Nephron (organoid): ENCODE results near the gene LMX1A.

Experiments
- H3K27ac Mint-ChIP-seq, 3 experiments: 2 replicates each; pipeline ENCODE4 v1.8.0; 2020; ENCODE audit warnings: mixed read lengths in 3 of 3, mild to moderate bottlenecking in 2 of 3, moderate library complexity in 1 of 3
- H3K27me3 Mint-ChIP-seq: 2 replicates; pipeline ENCODE4 v1.8.0; 2021; ENCODE audit warnings: low read depth, mild to moderate bottlenecking, moderate library complexity, mixed read lengths
- H3K36me3 Mint-ChIP-seq: 2 replicates; pipeline ENCODE4 v1.8.0; 2020; ENCODE audit warnings: low read depth, mixed read lengths
- H3K4me1 Mint-ChIP-seq: 2 replicates; pipeline ENCODE4 v1.8.0; 2020; ENCODE audit warnings: mixed read lengths
- H3K4me3 Mint-ChIP-seq, 3 experiments: 2 replicates each; pipeline ENCODE4 v1.8.0; 2020; ENCODE audit warnings: mild to moderate bottlenecking in 3 of 3, mixed read lengths in 3 of 3, moderate library complexity in 2 of 3
- H3K9me3 Mint-ChIP-seq: 2 replicates; pipeline ENCODE4 v1.8.0; 2020; ENCODE audit warnings: mixed read lengths
- TF ChIP-seq, protein P1 (sequence below), 3 experiments: fragments of 200-600 bp; sonication (generic); IDR thresholded peaks; one replicate each; pipeline ENCODE4 v1.5.0; 2021; ENCODE audit warnings: antibody characterized with exemption in 3 of 3; ENCODE audit not compliant: unreplicated experiment in 3 of 3

Gene LMX1A

DNA sequence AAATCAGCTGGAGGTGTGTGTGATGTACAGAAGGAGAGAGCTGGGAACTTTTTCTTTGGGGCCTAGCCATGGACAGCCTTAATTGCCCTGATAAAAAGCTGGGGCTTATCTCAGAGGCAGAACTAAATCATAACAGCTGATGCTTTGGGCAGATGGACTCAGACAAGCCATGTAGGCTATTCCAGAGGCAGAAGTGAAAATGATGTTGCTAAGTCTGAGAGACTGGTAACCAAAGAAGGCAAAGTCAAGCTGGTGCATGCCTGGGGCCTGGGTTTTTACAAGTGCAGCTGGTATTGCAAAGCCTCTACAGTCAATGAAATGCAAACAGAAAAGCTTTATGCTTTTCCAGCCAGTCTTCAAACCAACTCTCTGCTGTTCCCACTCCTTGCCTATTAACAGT lies 39.0 kb upstream of the LMX1A start:
- TF ChIP-seq, protein P1, sequence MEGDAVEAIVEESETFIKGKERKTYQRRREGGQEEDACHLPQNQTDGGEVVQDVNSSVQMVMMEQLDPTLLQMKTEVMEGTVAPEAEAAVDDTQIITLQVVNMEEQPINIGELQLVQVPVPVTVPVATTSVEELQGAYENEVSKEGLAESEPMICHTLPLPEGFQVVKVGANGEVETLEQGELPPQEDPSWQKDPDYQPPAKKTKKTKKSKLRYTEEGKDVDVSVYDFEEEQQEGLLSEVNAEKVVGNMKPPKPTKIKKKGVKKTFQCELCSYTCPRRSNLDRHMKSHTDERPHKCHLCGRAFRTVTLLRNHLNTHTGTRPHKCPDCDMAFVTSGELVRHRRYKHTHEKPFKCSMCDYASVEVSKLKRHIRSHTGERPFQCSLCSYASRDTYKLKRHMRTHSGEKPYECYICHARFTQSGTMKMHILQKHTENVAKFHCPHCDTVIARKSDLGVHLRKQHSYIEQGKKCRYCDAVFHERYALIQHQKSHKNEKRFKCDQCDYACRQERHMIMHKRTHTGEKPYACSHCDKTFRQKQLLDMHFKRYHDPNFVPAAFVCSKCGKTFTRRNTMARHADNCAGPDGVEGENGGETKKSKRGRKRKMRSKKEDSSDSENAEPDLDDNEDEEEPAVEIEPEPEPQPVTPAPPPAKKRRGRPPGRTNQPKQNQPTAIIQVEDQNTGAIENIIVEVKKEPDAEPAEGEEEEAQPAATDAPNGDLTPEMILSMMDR (IDR thresholded peaks at IDR 0.05; ENCODE audit: unreplicated experiment in 3 of 3) = no peak
- Mint-ChIP-seq H3K4me1 (peaks cover 28% of the 10 kb centered on the region), H3K36me3 (no peaks in the 10 kb centered on the region), H3K9me3 (no peaks in the 10 kb centered on the region), H3K27me3 (peaks cover 27% of the 10 kb centered on the region), H3K27ac (no peak overlapping the region), H3K4me3 (no peak overlapping the region)

DNA sequence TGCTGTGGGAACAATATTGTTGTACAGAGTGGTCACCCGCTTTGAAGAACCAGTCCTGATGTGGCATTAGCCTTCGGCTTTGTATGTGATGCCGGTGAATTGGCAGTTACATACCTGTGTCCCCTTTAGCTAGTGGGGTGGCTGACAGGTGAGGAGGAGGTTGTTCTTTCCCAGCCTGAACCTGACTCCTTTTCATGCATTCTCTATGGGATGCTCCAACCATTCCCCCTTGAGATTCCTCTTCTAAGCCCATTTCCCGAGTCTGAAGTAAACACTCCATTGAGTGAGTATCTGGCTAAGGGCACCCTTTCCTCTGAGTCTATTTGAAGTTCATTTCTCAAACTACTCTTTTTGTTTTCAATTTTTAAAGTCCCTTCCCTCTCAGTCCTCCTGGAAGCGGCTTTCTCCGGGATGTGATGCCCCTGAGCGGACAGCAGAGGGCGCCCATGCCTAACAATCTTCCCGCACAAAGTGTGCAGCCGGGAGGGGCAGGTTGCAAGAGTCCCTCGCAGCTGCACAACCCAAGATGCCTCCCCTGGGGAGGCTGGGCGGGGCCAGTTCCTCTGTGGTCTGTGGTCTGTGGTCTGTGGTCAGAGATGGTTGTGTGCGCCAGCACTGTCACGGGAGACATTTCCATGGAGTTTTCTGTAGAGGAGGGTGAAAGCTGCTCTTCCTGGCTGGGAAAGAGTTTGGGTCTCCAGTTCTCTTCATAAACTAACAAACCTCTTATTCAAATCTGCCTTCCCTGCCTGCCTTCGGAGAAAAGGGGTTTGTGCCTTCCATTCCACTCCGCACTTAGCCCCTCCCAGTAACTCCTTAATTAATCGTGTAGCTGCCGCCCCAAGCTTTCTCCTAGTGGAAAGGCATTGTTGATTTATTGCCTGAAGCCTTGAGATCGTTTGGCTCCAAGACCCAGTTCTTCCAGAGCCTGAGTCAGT lies 36.4 kb upstream of the LMX1A start:
- peaks cover 29% of the 10 kb centered on the region for H3K4me1 Mint-ChIP-seq
- H3K4me3 Mint-ChIP-seq = peak overlapping the region; percentile 71 to 78 (median 73)
- H3K27me3 Mint-ChIP-seq = peaks cover 27% of the 10 kb centered on the region
- no peaks in the 10 kb centered on the region for H3K9me3 Mint-ChIP-seq
- TF ChIP-seq, protein P1 (IDR thresholded peaks at IDR 0.05; ENCODE audit: unreplicated experiment in 3 of 3) = peak; percentile 95
- H3K36me3 Mint-ChIP-seq = no peaks in the 10 kb centered on the region
- peak overlapping the region; percentile 4 to 33 (median 11) for H3K27ac Mint-ChIP-seq

DNA sequence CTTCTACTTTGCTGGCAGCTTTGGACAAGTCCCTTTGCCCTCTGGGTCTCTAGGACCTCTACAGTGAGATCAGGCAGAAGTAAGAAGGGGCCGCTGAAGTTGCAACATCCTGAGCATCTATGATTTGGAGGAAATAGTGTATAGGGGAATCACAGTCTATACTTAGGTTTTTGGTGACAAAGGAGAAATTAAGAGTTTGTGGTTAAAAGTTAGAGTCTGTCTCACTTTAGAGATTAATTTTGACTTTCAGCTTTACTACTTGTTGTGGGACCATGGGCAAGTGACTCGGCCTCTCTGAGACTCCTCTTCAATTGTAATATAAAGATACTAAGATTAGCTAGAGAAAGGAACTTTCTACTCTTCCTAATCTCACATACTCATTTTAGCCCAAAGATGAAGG lies 33.1 kb upstream of the LMX1A start:
- Mint-ChIP-seq H3K27me3 (peaks cover 44% of the 10 kb centered on the region), H3K36me3 (no peaks in the 10 kb centered on the region)

DNA sequence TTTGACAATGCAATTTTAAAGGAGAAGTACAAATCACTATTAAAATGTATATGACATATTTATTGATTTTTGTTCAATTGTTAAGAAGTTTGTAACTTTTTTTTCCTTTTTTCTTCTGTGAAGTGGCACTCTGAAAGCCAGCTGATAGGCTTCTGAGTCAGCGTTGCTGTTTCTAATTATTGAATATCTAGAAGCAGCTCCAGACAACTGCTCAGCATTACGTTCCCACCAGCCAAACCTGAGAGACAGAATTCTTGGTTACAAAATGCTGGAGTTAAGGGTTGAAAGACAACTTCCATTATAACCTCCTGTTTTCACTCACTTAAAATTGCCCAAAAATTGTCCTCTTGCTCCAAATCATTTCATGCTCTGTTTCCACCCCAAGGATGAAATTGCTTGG lies 31.4 kb upstream of the LMX1A start:
- TF ChIP-seq, protein P1 (IDR thresholded peaks at IDR 0.05; ENCODE audit: unreplicated experiment in 3 of 3) = no peak
- Mint-ChIP-seq H3K27me3 (peaks cover 46% of the 10 kb centered on the region), H3K4me3 (no peak overlapping the region), H3K27ac (no peak overlapping the region), H3K4me1 (peaks cover 13% of the 10 kb centered on the region), H3K36me3 (no peaks in the 10 kb centered on the region), H3K9me3 (no peaks in the 10 kb centered on the region)

More for the DNA sequence above, 33.1 kb upstream of the LMX1A start:
- Mint-ChIP-seq H3K4me3 (no peak overlapping the region), H3K9me3 (no peaks in the 10 kb centered on the region), H3K27ac (no peak overlapping the region), H3K4me1 (peaks cover 18% of the 10 kb centered on the region)
- TF ChIP-seq, protein P1 (IDR thresholded peaks at IDR 0.05; ENCODE audit: unreplicated experiment in 3 of 3) = no peak

DNA sequence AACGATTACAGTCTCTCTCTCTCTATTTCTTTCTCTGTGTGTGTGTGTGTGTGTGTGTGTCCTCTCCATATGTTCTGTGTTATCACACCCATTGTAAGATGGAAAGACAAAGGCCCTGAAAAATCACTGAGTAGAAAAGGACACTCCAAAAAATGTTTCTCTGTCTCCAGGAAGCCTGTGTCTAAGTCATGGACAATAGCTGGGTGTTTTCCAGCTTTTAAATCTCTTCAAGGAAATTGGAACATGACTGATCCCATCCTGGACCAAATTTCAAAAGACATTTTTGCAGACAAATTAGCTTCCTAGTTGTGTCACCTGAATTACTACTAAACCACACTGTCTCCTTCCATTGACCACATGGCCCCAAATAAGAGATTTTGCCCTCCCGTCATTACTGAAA lies 31.0 kb upstream of the LMX1A start:
- H3K9me3 Mint-ChIP-seq = no peaks in the 10 kb centered on the region
- H3K27me3 Mint-ChIP-seq = peaks cover 43% of the 10 kb centered on the region
- no peak overlapping the region for H3K27ac Mint-ChIP-seq
- no peaks in the 10 kb centered on the region for H3K36me3 Mint-ChIP-seq
- H3K4me3 Mint-ChIP-seq = no peak overlapping the region
- TF ChIP-seq, protein P1 (IDR thresholded peaks at IDR 0.05; ENCODE audit: unreplicated experiment in 3 of 3) = no peak
- H3K4me1 Mint-ChIP-seq = peaks cover 13% of the 10 kb centered on the region
